WTC11 (cell line): ENCODE data around the gene GZMB. TPM values are rescaled to one million over a fixed set of nuclear protein-coding genes. Genes with fewer than 3 reads are reported as not detected.

Source experiments
- ATAC-seq: fragments of 200-7000 bp; cut with Tn5 transposase; 2 replicates; pipeline ENCODE4 v1.10.0; 2021; ENCODE audit warnings: mild to moderate bottlenecking, moderate library complexity
- CTCF ChIA-PET: fragments of 300-600 bp; sonication (Branson Sonifier 250); formaldehyde crosslinking; loops from one replicate; lab custom pipeline; 2021; ENCODE audit warnings: antibody characterized with exemption; lab: Charles Lee
- POLR2A ChIA-PET: fragments of 350-600 bp; sonication (Branson Sonifier 250); formaldehyde crosslinking; loops from one replicate; lab custom pipeline; 2021; ENCODE audit warnings: antibody characterized with exemption; lab: Charles Lee
- DNase-seq: peaks from one replicate; pipeline ENCODE4 v3.0.0; 2021; ENCODE audit warnings: low spot score
- H3K27ac Mint-ChIP-seq: 2 replicates; pipeline ENCODE4 v1.8.0; 2021; ENCODE audit warnings: mixed read lengths
- H3K27me3 Mint-ChIP-seq: 2 replicates; pipeline ENCODE4 v1.8.0; 2021; ENCODE audit warnings: low read depth, mild to moderate bottlenecking, moderate library complexity, mixed read lengths
- H3K36me3 Mint-ChIP-seq: 2 replicates; pipeline ENCODE4 v1.8.0; 2021; ENCODE audit warnings: mixed read lengths
- H3K4me1 Mint-ChIP-seq: 2 replicates; pipeline ENCODE4 v1.8.0; 2022; ENCODE audit warnings: mixed read lengths
- H3K4me3 Mint-ChIP-seq: 2 replicates; pipeline ENCODE4 v1.8.0; 2021; ENCODE audit warnings: mild to moderate bottlenecking, moderate library complexity, mixed read lengths
- H3K9me3 Mint-ChIP-seq: 2 replicates; pipeline ENCODE4 v1.8.0; 2021; ENCODE audit warnings: mixed read lengths
- E2F4 ChIP-seq: sonication (generic); formaldehyde crosslinking; IDR thresholded peaks from 2 replicates; pipeline ENCODE4 v1.8.1; 2022; ENCODE audit warnings: low read depth, mild to moderate bottlenecking, moderate library complexity, missing genetic modification reagents, borderline replicate concordance
- ELF4 ChIP-seq: sonication (generic); formaldehyde crosslinking; IDR thresholded peaks from 2 replicates; pipeline ENCODE4 v1.8.1; 2022; ENCODE audit warnings: low read depth, mild to moderate bottlenecking, moderate library complexity, missing genetic modification reagents
- ESRRA ChIP-seq: sonication (generic); formaldehyde crosslinking; IDR thresholded peaks from 2 replicates; pipeline ENCODE4 v1.8.1; 2022; ENCODE audit warnings: mild to moderate bottlenecking, missing genetic modification reagents, borderline replicate concordance
- FOXP4 ChIP-seq: sonication (generic); formaldehyde crosslinking; IDR thresholded peaks from 2 replicates; pipeline ENCODE4 v1.8.0; 2022; ENCODE audit warnings: mild to moderate bottlenecking, missing genetic modification reagents
- HMGA2 ChIP-seq: fragments of 250-450 bp; sonication (Bioruptor Pico); IDR thresholded peaks from 2 replicates; pipeline ENCODE4 v1.4.0; 2021; ENCODE audit warnings: mild to moderate bottlenecking, moderate library complexity
- IRF1 ChIP-seq: sonication (generic); formaldehyde crosslinking; IDR thresholded peaks from 2 replicates; pipeline ENCODE4 v1.8.0; 2023; ENCODE audit warnings: missing genetic modification reagents
- IRF2 ChIP-seq: sonication (generic); formaldehyde crosslinking; IDR thresholded peaks from 2 replicates; pipeline ENCODE4 v1.8.0; 2022; ENCODE audit warnings: low read depth, missing genetic modification reagents, borderline replicate concordance
- JAZF1 ChIP-seq: fragments of 250-450 bp; sonication (Bioruptor Pico); IDR thresholded peaks from 2 replicates; pipeline ENCODE4 v1.9.0; 2021; ENCODE audit warnings: moderate library complexity, mild to moderate bottlenecking, inconsistent platforms
- JUN ChIP-seq: sonication (generic); formaldehyde crosslinking; IDR thresholded peaks from 2 replicates; pipeline ENCODE4 v1.8.0; 2023; ENCODE audit warnings: mild to moderate bottlenecking, missing genetic modification reagents
- MAX ChIP-seq: sonication (generic); formaldehyde crosslinking; IDR thresholded peaks from 2 replicates; pipeline ENCODE4 v1.8.0; 2022; ENCODE audit warnings: mild to moderate bottlenecking, missing genetic modification reagents
- MXD4 ChIP-seq: fragments of 250-450 bp; sonication (Bioruptor Pico); IDR thresholded peaks from 2 replicates; pipeline ENCODE4 v1.8.0; 2021; ENCODE audit warnings: mild to moderate bottlenecking, moderate library complexity, borderline replicate concordance
- PRDM15 ChIP-seq: sonication (generic); formaldehyde crosslinking; IDR thresholded peaks from 2 replicates; pipeline ENCODE4 v1.8.0; 2022; ENCODE audit warnings: missing genetic modification reagents
- PREB ChIP-seq: sonication (generic); formaldehyde crosslinking; IDR thresholded peaks from 2 replicates; pipeline ENCODE4 v1.8.1; 2022; ENCODE audit warnings: mild to moderate bottlenecking, missing genetic modification reagents, moderate library complexity, borderline replicate concordance
- TCF7 ChIP-seq: sonication (generic); formaldehyde crosslinking; IDR thresholded peaks from 2 replicates; pipeline ENCODE4 v1.8.0; 2022; ENCODE audit warnings: mild to moderate bottlenecking, low read depth, missing genetic modification reagents, moderate library complexity
- TEAD4 ChIP-seq: sonication (generic); formaldehyde crosslinking; IDR thresholded peaks from 2 replicates; pipeline ENCODE4 v1.8.0; 2022; ENCODE audit warnings: mild to moderate bottlenecking, missing genetic modification reagents
- USF2 ChIP-seq: sonication (generic); formaldehyde crosslinking; IDR thresholded peaks from 2 replicates; pipeline ENCODE4 v1.8.1; 2023; ENCODE audit warnings: mild to moderate bottlenecking, missing genetic modification reagents, moderate library complexity
- ZNF317 ChIP-seq: sonication (generic); formaldehyde crosslinking; IDR thresholded peaks from 2 replicates; pipeline ENCODE4 v1.8.1; 2023; ENCODE audit warnings: low read depth, mild to moderate bottlenecking, moderate library complexity, missing genetic modification reagents, borderline replicate concordance
- ZNF396 ChIP-seq: fragments of 250-450 bp; sonication (Bioruptor Pico); IDR thresholded peaks from 2 replicates; pipeline ENCODE4 v1.8.0; 2021; ENCODE audit warnings: mild to moderate bottlenecking, moderate library complexity, borderline replicate concordance
- ZNF425 ChIP-seq: fragments of 250-450 bp; sonication (Bioruptor Pico); conservative IDR thresholded peaks from 2 replicates; pipeline ENCODE4 v1.9.0; 2021; ENCODE audit warnings: mild to moderate bottlenecking
- ZNF512 ChIP-seq: sonication (generic); formaldehyde crosslinking; IDR thresholded peaks from 2 replicates; pipeline ENCODE4 v1.8.1; 2022; ENCODE audit warnings: missing genetic modification reagents, borderline replicate concordance
- ZNF671 ChIP-seq: fragments of 250-450 bp; sonication (Bioruptor Pico); IDR thresholded peaks from 2 replicates; pipeline ENCODE4 v1.8.0; 2021; ENCODE audit warnings: mild to moderate bottlenecking
- total RNA-seq: library from RNA; stranded (reverse); gene quantifications from 3 replicates; pipeline ENCODE4 v1.2.3, GENCODE V29; 2021

GZMB gene
- total RNA-seq, 1 experiment from 2014 or later: 0.68 TPM

GRCh38 chr14:24639270-24639669 is 5.3 kb upstream of the GZMB start (continued):
- no peak for TF ChIP-seq HMGA2 (CRISPR knock-in tag)
- no peak for TF ChIP-seq ZNF671 (CRISPR knock-in tag)
- no peak for TF ChIP-seq ZNF512
- no peak for TF ChIP-seq USF2 (CRISPR knock-in tag)
- no peak for TF ChIP-seq PRDM15
- no peak for TF ChIP-seq ESRRA (CRISPR knock-in tag)

GRCh38 chr14:24633353-24633752 is 637 bp downstream of the GZMB start:
- Mint-ChIP-seq H3K27me3 (peaks cover 2% of the 10 kb centered on the region; the same call in 1 of the 2 replicates), H3K36me3 (no peaks in the 10 kb centered on the region), H3K4me1 (no peaks in the 10 kb centered on the region), H3K9me3 (no peaks in the 10 kb centered on the region), H3K4me3 (no peak overlapping the region), H3K27ac (no peak overlapping the region)
- ChIA-PET CTCF (no interaction called here), POLR2A (no interaction called here)
- DNase-seq: no peak
- ATAC-seq: no peak
- TF ChIP-seq MXD4 (CRISPR knock-in tag): no peak
- no peak for TF ChIP-seq IRF1 (CRISPR knock-in tag)
- TF ChIP-seq ZNF425: no peak
- no peak for TF ChIP-seq ZNF317 (CRISPR knock-in tag)
- TF ChIP-seq FOXP4 (CRISPR knock-in tag): no peak
- no peak for TF ChIP-seq PREB
- no peak for TF ChIP-seq MAX (CRISPR knock-in tag)
- TF ChIP-seq JUN (CRISPR knock-in tag): no peak
- TF ChIP-seq ZNF396 (CRISPR knock-in tag): no peak
- TF ChIP-seq ELF4 (CRISPR knock-in tag): no peak
- no peak for TF ChIP-seq TCF7
- no peak for TF ChIP-seq E2F4 (CRISPR knock-in tag)
- no peak for TF ChIP-seq JAZF1 (CRISPR knock-in tag)
- TF ChIP-seq USF2 (CRISPR knock-in tag): no peak
- no peak for TF ChIP-seq IRF2 (CRISPR knock-in tag)
- TF ChIP-seq TEAD4: no peak
